Naive thymus-derived CD8-positive, alpha-beta T cell (primary cell): ENCODE results near the gene RAP1A. TPM values are rescaled to one million over a fixed set of nuclear protein-coding genes. Genes with fewer than 3 reads are reported as not detected.

ENCODE experiments used
- ATAC-seq, 2 donors: fragments of 150-1000 bp; cut with Tn5 transposase in 1 of 2; sonication (Bioruptor Pico), chemical (Tn5 transposase) in 1 of 2; 1 replicate in 1 of 2; 2 replicates in 1 of 2; pipeline ENCODE4 v1.10.0; 2021; ENCODE audit warnings: mild to moderate bottlenecking in 2 of 2, moderate library complexity in 2 of 2
- POLR2A ChIA-PET: fragments of 350-600 bp; sonication (Branson Sonifier 250); formaldehyde crosslinking; loops from one replicate; lab custom pipeline; 2021; ENCODE audit warnings: antibody characterized with exemption; lab: Charles Lee
- DNase-seq, 10 donors: peaks; one replicate each; pipeline versions ENCODE4 v3.0.0 to v3.0.0-alpha.2; 2020 to 2022
- H3K27ac Mint-ChIP-seq, 10 donors: one replicate each; pipeline ENCODE4 v1.8.0; 2020 to 2022; ENCODE audit warnings: mild to moderate bottlenecking in 10 of 10, mixed read lengths in 10 of 10, moderate library complexity in 4 of 10, inconsistent platforms in 1 of 10
- H3K27me3 Mint-ChIP-seq, 5 donors: one replicate each; pipeline ENCODE4 v1.8.0; 2021 to 2022; ENCODE audit warnings: mixed read lengths in 5 of 5
- H3K36me3 Mint-ChIP-seq, 3 donors: one replicate each; pipeline ENCODE4 v1.8.0; 2020 to 2022; ENCODE audit warnings: mixed read lengths in 3 of 3, mild to moderate bottlenecking in 2 of 3, inconsistent platforms in 1 of 3
- H3K4me1 Mint-ChIP-seq, 4 donors: one replicate each; pipeline ENCODE4 v1.8.0; 2021 to 2022; ENCODE audit warnings: mixed read lengths in 4 of 4
- H3K4me3 Mint-ChIP-seq, 10 donors: one replicate each; pipeline ENCODE4 v1.8.0; 2020 to 2022; ENCODE audit warnings: mild to moderate bottlenecking in 10 of 10, mixed read lengths in 10 of 10, moderate library complexity in 6 of 10, inconsistent platforms in 1 of 10
- H3K9me3 Mint-ChIP-seq, 9 donors: one replicate each; pipeline ENCODE4 v1.8.0; 2020 to 2022; ENCODE audit warnings: mixed read lengths in 9 of 9, mild to moderate bottlenecking in 3 of 9, inconsistent platforms in 1 of 9, moderate library complexity in 1 of 9
- polyA plus RNA-seq, 3 donors: library from polyadenylated mRNA; unstranded; fragments of 300-500 nt; fragmentation: Illumina TruSeq; gene quantifications; one replicate each; pipeline ENCODE4 v1.2.3, GENCODE V29; 2021
- total RNA-seq, 8 experiments: library from RNA in 2 of 8; stranded (reverse) in 2 of 8; gene quantifications; one replicate each; pipeline ENCODE4 v1.2.3 and lab custom pipeline; 2021 to 2026

Gene RAP1A
- total and polyA plus RNA-seq, 5 experiments from 2014 or later, result 43.4 to 130 (median 53.9) TPM

DNA sequence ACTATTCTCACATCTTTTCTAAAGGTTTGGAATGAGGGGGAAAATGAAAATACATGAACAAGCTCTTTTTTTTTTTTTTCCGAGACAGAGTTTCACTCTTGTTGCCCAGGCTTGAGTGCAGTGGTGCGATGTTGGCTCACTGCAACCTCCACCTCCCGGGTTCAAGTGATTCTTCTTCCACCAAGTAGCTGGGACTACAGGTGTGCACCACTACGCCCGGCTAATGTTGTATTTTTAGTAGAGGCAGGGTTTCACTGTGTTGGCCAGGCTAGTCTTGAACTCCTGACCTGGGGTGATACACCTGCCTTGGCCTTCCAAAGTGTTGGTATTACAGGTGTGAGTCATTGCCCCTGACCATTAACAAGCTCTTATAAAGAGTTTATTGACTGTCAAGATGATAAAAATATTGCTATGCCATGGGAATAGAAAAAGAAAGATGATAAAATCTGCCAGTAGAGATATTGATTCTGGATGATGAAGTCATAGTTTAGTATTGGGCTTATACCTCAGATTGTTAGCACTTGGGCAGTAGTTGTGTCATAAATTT is 83.0 kb downstream of the RAP1A start:
- Mint-ChIP-seq H3K4me1 (peaks cover 2 to 12% (median 8%) of the 10 kb centered on the region in 4 donors), H3K36me3 (peaks cover 0 to 91% (median 14%) of the 10 kb centered on the region in 3 donors), H3K27ac (peak overlapping the region in 5 of 10 donors; percentile 11 to 76 (median 43)), H3K9me3 (no peaks in the 10 kb centered on the region), H3K4me3 (no peak overlapping the region), H3K27me3 (no peaks in the 10 kb centered on the region)
- POLR2A ChIA-PET, result interaction anchor here (0.6 to 0.7 kb wide), 3 partner anchors 71 to 786 kb away, joined by 3 to 4 read pairs (median 3); no protein-coding TSS in a partner anchor
- ATAC-seq, result no peak
- DNase-seq, result no peak

- DNase-seq (no peak), ATAC-seq (no peak)
- H3K9me3 Mint-ChIP-seq, result no peaks in the 10 kb centered on the region
- H3K27me3 Mint-ChIP-seq, result no peaks in the 10 kb centered on the region
- H3K4me1 Mint-ChIP-seq, result peaks cover 3 to 12% (median 5%) of the 10 kb centered on the region in 4 donors
- H3K27ac Mint-ChIP-seq, result no peak overlapping the region
- POLR2A ChIA-PET, result interaction anchor here (0.7 to 1.5 kb wide), 2 partner anchors 11 to 39 kb away, joined by 4 to 5 read pairs; no protein-coding TSS in a partner anchor
- H3K4me3 Mint-ChIP-seq, result no peak overlapping the region
- H3K36me3 Mint-ChIP-seq, result peaks cover 0 to 93% (median 14%) of the 10 kb centered on the region in 3 donors
Measured at GRCh38 chr1:111704240-111704639, 84.7 kb downstream of the RAP1A start.

DNA sequence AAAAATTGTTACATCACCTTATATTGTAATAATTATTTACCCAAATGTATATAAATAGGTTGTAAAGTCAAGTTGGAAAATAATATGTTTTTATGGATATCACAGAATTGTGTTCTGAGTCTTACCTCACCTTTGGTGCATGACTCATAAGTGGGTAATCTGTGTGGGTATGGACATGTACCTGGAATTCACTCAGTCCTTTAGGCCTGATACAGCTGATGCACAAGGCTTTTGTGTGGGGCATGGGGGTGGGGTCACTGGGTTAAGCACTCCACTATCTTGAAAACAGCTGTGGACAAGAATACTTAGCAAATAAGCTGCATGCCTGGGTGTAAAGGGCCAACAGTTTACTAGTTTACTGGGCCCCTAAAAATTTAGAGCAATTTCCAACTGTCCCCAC is 85.2 kb downstream of the RAP1A start:
- H3K27ac Mint-ChIP-seq, result peak overlapping the region in 1 of 10 donors; percentile 25
- H3K27me3 Mint-ChIP-seq, result no peaks in the 10 kb centered on the region
- no peak for DNase-seq
- POLR2A ChIA-PET, result interaction anchor here (1.5 kb wide), 1 partner anchor 10 kb away, joined by 4 read pairs; no protein-coding TSS in a partner anchor
- peaks cover 0 to 93% (median 12%) of the 10 kb centered on the region in 3 donors for H3K36me3 Mint-ChIP-seq
- H3K4me1 Mint-ChIP-seq, result peaks cover 2 to 12% (median 5%) of the 10 kb centered on the region in 4 donors
- no peak for ATAC-seq
- no peaks in the 10 kb centered on the region for H3K9me3 Mint-ChIP-seq
- no peak overlapping the region for H3K4me3 Mint-ChIP-seq

GRCh38 chr1:111705841-111706240 is 86.3 kb downstream of the RAP1A start:
- Mint-ChIP-seq H3K36me3 (peaks cover 0 to 93% (median 12%) of the 10 kb centered on the region in 3 donors), H3K27me3 (no peaks in the 10 kb centered on the region), H3K9me3 (no peaks in the 10 kb centered on the region), H3K27ac (peak overlapping the region in 9 of 10 donors; percentile 1 to 82 (median 63)), H3K4me1 (peaks cover 2 to 8% (median 3%) of the 10 kb centered on the region in 4 donors), H3K4me3 (no peak overlapping the region)
- POLR2A ChIA-PET, result no interaction called here
- no peak for ATAC-seq
- no peak for DNase-seq

GRCh38 chr1:111706921-111707320 is 87.3 kb downstream of the RAP1A start:
- Mint-ChIP-seq H3K9me3 (no peaks in the 10 kb centered on the region), H3K36me3 (peaks cover 0 to 93% (median 12%) of the 10 kb centered on the region in 3 donors), H3K4me3 (no peak overlapping the region), H3K27ac (peak overlapping the region in 5 of 10 donors; percentile 41 to 69 (median 46)), H3K4me1 (peaks cover 0 to 4% (median under 1%) of the 10 kb centered on the region in 4 donors), H3K27me3 (no peaks in the 10 kb centered on the region)
- ATAC-seq (no peak), DNase-seq (no peak)
- POLR2A ChIA-PET, result no interaction called here

GRCh38 chr1:111707906-111708305 is 88.3 kb downstream of the RAP1A start:
- POLR2A ChIA-PET, result no interaction called here
- peaks cover 0 to 84% (median 12%) of the 10 kb centered on the region in 3 donors for H3K36me3 Mint-ChIP-seq

DNA sequence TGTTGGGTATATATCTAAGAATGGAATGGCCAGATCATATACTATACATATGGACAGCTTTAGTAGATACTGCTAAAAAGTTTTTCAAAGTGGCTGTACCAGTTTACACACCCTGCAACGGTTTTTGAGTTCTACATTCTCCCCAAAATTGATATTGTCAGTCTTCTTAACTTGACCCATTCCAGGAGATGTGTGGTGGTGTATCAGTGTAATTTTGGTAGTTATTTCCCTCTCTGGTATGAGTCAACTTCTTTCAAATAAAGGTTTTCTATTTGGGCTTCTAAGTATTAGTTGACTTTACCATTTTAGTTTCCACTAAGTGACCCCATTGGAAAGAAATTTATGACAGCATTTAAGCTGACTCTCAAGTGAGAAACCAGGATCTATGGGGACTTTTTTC is 90.4 kb downstream of the RAP1A start:
- Mint-ChIP-seq H3K4me3 (no peak overlapping the region), H3K27me3 (no peaks in the 10 kb centered on the region), H3K4me1 (peaks cover 0 to 9% (median under 1%) of the 10 kb centered on the region in 4 donors), H3K27ac (peak overlapping the region in 5 of 10 donors; percentile 38 to 66 (median 45)), H3K9me3 (no peaks in the 10 kb centered on the region), H3K36me3 (peaks cover 0 to 68% (median 3%) of the 10 kb centered on the region in 3 donors)
- POLR2A ChIA-PET, result no interaction called here
- ATAC-seq, result no peak
- DNase-seq, result no peak

More at GRCh38 chr1:111707906-111708305, 88.3 kb downstream of the RAP1A start:
- no peaks in the 10 kb centered on the region for H3K27me3 Mint-ChIP-seq
- peaks cover 0 to 4% (median under 1%) of the 10 kb centered on the region in 4 donors for H3K4me1 Mint-ChIP-seq
- no peak overlapping the region for H3K4me3 Mint-ChIP-seq
- H3K27ac Mint-ChIP-seq, result peak overlapping the region in 7 of 10 donors; percentile 1 to 85 (median 34)
- H3K9me3 Mint-ChIP-seq, result no peaks in the 10 kb centered on the region
- ATAC-seq, result no peak
- no peak for DNase-seq

GRCh38 chr1:111716333-111716732 is 96.7 kb downstream of the RAP1A start:
- Mint-ChIP-seq H3K4me1 (peaks cover 0 to 18% (median 8%) of the 10 kb centered on the region in 4 donors), H3K27me3 (no peaks in the 10 kb centered on the region), H3K4me3 (no peak overlapping the region), H3K27ac (no peak overlapping the region), H3K9me3 (no peaks in the 10 kb centered on the region), H3K36me3 (peaks cover 0 to 17% (median 3%) of the 10 kb centered on the region in 3 donors)
- no peak for DNase-seq
- POLR2A ChIA-PET, result no interaction called here
- ATAC-seq, result no peak

DNA sequence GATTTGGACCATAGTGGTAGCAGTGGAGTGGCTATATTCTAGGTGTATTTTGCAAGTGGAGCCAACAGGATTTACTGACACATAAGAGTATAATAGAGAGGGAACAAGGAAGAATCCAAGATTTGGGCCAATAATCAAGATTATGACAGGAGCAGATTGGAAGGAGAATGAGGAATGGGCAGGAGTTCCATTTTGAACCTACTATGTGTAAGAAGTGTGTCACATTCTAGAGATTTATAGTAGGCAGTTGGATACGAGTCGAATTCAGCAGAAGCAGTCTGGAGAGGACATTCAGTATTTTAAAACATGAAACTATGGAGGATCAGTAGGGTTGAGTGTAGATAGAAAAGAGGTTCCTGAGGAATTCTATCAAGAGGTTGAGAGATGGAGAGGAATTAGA is 97.9 kb downstream of the RAP1A start:
- H3K4me3 Mint-ChIP-seq, result no peak overlapping the region

DNA sequence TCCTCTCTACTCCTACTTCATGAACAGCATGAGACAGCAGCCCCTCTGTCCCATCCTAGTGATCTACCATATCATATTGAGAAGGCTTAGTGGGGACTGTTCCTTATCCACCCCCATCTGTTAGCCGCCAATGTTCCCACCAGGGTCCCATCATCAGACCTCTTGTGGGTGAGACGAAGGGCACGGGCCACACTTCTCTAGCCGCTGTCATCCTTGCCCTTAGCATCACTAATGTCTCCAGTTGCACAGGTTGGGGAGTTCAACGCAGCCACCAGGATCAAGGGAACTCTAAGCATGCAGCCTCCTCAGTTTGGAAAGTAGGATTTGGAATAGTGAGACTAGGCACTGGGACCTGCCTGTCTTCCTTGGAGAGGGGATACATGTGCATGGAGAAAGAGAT is 99.5 kb downstream of the RAP1A start:
- H3K27me3 Mint-ChIP-seq, result no peaks in the 10 kb centered on the region
- H3K36me3 Mint-ChIP-seq, result peaks cover 0 to 9% (median 3%) of the 10 kb centered on the region in 3 donors
- H3K4me1 Mint-ChIP-seq, result peaks cover 13 to 28% (median 20%) of the 10 kb centered on the region in 4 donors
- ATAC-seq (no peak), DNase-seq (no peak)
- no peaks in the 10 kb centered on the region for H3K9me3 Mint-ChIP-seq
- POLR2A ChIA-PET, result interaction anchor here (0.6 kb wide), 1 partner anchor 31 kb away, joined by 3 read pairs; no protein-coding TSS in a partner anchor
- H3K4me3 Mint-ChIP-seq, result no peak overlapping the region
- peak overlapping the region in 2 of 10 donors; percentile 60 to 75 for H3K27ac Mint-ChIP-seq

More for the DNA sequence above, 97.9 kb downstream of the RAP1A start:
- Mint-ChIP-seq H3K36me3 (peaks cover 0 to 11% (median 3%) of the 10 kb centered on the region in 3 donors), H3K9me3 (no peaks in the 10 kb centered on the region), H3K27ac (peak overlapping the region in 4 of 10 donors; percentile 9 to 67 (median 44)), H3K27me3 (no peaks in the 10 kb centered on the region), H3K4me1 (peaks cover 0 to 20% (median 8%) of the 10 kb centered on the region in 4 donors)
- no peak for ATAC-seq
- POLR2A ChIA-PET, result no interaction called here
- no peak for DNase-seq

DNA sequence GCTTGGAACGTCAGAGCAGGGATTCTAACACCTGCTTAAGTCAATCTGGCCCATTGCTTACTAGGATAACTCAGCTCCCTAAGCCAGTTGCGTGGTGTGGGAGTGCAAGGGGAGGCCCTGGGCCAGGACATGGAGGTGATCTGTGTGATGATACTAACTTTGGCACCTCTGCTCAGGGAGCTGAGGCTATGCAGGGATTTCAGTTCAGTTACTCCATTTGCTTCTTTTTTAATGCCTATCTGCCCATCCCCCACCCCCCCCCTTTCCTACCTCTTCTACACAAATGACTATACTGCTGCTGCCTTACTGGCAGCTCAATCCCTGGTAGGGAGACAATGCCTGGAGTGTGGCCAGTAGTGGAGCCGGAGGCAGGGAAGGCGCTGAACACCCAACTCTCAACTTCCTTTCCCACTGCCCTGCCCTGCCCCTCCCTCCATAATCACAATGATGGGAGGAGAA is 100.1 kb downstream of the RAP1A start:
- no peak for ATAC-seq
- Mint-ChIP-seq H3K36me3 (peaks cover 0 to 9% (median 3%) of the 10 kb centered on the region in 3 donors), H3K4me1 (peaks cover 15 to 26% (median 21%) of the 10 kb centered on the region in 4 donors), H3K9me3 (no peaks in the 10 kb centered on the region), H3K27ac (peak overlapping the region in 3 of 10 donors; percentile 50 to 88 (median 67)), H3K27me3 (no peaks in the 10 kb centered on the region), H3K4me3 (no peak overlapping the region)
- DNase-seq, result no peak
- POLR2A ChIA-PET, result no interaction called here

DNA sequence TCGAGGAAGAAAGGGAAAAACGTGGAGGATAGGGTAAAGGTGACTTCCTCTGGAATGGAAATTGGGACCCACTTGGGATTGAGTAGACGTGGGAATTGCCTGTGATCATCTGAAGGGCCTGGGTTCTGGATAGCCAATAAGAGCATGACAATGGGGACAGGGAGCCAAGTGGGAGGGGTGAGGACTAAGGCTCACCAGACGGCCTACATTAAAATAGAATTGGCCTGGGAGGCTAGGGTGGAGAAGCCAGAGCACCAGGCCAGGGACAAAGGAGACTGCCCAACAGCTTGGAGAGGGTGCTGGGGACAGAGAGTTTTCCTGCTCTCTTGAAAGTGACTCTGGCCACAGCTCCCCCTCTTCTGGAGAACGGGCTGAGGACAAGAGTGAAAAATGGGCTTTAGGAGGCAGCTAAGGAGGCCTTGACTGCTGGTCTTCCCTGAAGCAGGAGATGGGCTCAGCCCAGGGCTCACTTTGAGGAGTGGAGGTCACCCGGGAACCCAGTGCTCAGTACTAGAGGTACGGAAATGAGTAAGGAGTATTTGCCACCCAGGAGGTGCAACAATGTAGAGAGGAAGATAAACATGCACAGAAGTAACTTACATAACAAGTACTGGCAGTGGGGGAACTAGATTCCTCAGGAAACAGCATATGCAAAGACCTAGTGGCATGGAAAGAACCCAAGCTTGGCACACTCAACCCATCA is 100.8 kb downstream of the RAP1A start:
- Mint-ChIP-seq H3K27ac (peak overlapping the region in 8 of 10 donors; percentile 8 to 88 (median 54)), H3K4me3 (peak overlapping the region in 1 of 10 donors; percentile 15), H3K4me1 (peaks cover 15 to 29% (median 20%) of the 10 kb centered on the region in 4 donors), H3K27me3 (no peaks in the 10 kb centered on the region), H3K9me3 (no peaks in the 10 kb centered on the region), H3K36me3 (peaks cover 0 to 9% (median 3%) of the 10 kb centered on the region in 3 donors)
- POLR2A ChIA-PET, result no interaction called here
- no peak for ATAC-seq
- DNase-seq, result no peak
